Sigmoid colon (tissue), 7 donors: ENCODE data around the gene GSG1L. TPM values are rescaled to one million over a fixed set of nuclear protein-coding genes. Genes with fewer than 3 reads are reported as not detected.

Source experiments
- DNase-seq: peaks from one replicate; pipeline ENCODE4 v3.0.0-alpha.2; 2019
- H3K27ac ChIP-seq, 4 donors: fragments of 200-600 bp; sonication (generic); one replicate each; pipeline ENCODE4 v1.5.1; 2016 to 2019; ENCODE audit warnings: mild to moderate bottlenecking in 1 of 4
- H3K27me3 ChIP-seq, 3 donors: fragments of 200-600 bp; sonication (generic); one replicate each; pipeline ENCODE4 v1.5.1; 2019; ENCODE audit warnings: mild to moderate bottlenecking in 1 of 3
- H3K36me3 ChIP-seq, 4 donors: fragments of 200-600 bp; sonication (generic); one replicate each; pipeline ENCODE4 v1.5.1; 2016 to 2019
- H3K4me1 ChIP-seq, 4 donors: fragments of 200-600 bp; sonication (generic); one replicate each; pipeline ENCODE4 v1.5.1; 2017 to 2019
- H3K4me3 ChIP-seq, 4 donors: fragments of 200-600 bp; sonication (generic); one replicate each; pipeline ENCODE4 v1.5.1; 2017 to 2019; ENCODE audit warnings: mild to moderate bottlenecking in 2 of 4, moderate library complexity in 1 of 4
- H3K9me3 ChIP-seq, 4 donors: fragments of 200-600 bp in 3 of 4; sonication (generic) in 3 of 4; one replicate each; pipeline versions ENCODE4 v1.5.1 to v1.6.1; 2013 to 2019
- CTCF ChIP-seq, 4 experiments: fragments of 450-650 bp in 3 of 4; fragments of 200-600 bp in 1 of 4; IDR thresholded peaks; one replicate each; pipeline ENCODE4 v1.5.1; 2016 to 2019; ENCODE audit warnings: antibody characterized with exemption in 4 of 4, mild to moderate bottlenecking in 3 of 4, moderate library complexity in 2 of 4
- EP300 ChIP-seq, 4 donors: sonication (generic); formaldehyde crosslinking; IDR thresholded peaks; one replicate each; pipeline ENCODE4 v1.6.1; 2017; ENCODE audit warnings: antibody characterized with exemption in 4 of 4
- POLR2A ChIP-seq, 2 donors: fragments of 450-650 bp; IDR thresholded peaks; one replicate each; pipeline ENCODE4 v1.6.1; 2016; ENCODE audit warnings: antibody characterized with exemption in 2 of 2, mild to moderate bottlenecking in 2 of 2, moderate library complexity in 2 of 2
- POLR2AphosphoS5 ChIP-seq, 4 donors: sonication (generic); formaldehyde crosslinking; IDR thresholded peaks; one replicate each; pipeline ENCODE4 v1.6.1; 2017; ENCODE audit warnings: antibody characterized with exemption in 4 of 4
- whole genome bisulfite sequencing, 2 donors: extraction: QIAGEN DNeasy Blood & Tissue Kit; methylation state at CpG; one replicate each; pipeline ENCODE4 v1.1.7; 2013; 5-methylcytosine and 5-hydroxymethylcytosine counted together
- intact Hi-C: fragments of 100-400 bp; cut with DNase I; formaldehyde crosslinking; loops from one replicate; pipeline ENCODE4 v1.15.1; 2023
- polyA plus RNA-seq, 3 donors: library from polyadenylated mRNA; stranded (reverse); fragments of 200-250 nt; gene quantifications; one replicate each; pipeline ENCODE4 v1.2.3, GENCODE V29; 2013
- total RNA-seq, 4 donors: library from RNA; depleted of rRNA; stranded (reverse); fragments of >200 nt; gene quantifications; one replicate each; pipeline ENCODE4 v1.1.0, GENCODE V29; 2016
- donor health status: healthy with polysubstance abuse.
- donor health status: Bipolar disorder and iron deficiency.
- donor health status: healthy.

GSG1L gene
- total and polyA plus RNA-seq, 7 donors: 0.25 to 0.66 (median 0.36) TPM; not detected in 2

GRCh38 chr16:27824786-27825185, 238.7 kb downstream of the GSG1L start:
- Histone ChIP-seq H3K4me3 (no peak overlapping the region), H3K9me3 (peaks cover 0 to 4% (median under 1%) of the 10 kb centered on the region in 4 donors), H3K27ac (no peak overlapping the region), H3K4me1 (no peaks in the 10 kb centered on the region), H3K27me3 (no peaks in the 10 kb centered on the region), H3K36me3 (no peaks in the 10 kb centered on the region)
- intact Hi-C loops: no loop called here
- TF ChIP-seq CTCF (IDR thresholded peaks at IDR 0.05): no peak
- no peak for TF ChIP-seq POLR2A (IDR thresholded peaks at IDR 0.05)
- TF ChIP-seq EP300 (IDR thresholded peaks at IDR 0.05): no peak
- TF ChIP-seq POLR2AphosphoS5 (IDR thresholded peaks at IDR 0.05): no peak
- peak; percentile 42 for DNase-seq
- whole genome bisulfite sequencing, 2 donors: 79 to 84% methylated on average over 9 of the region's 9 CpGs

- WGBS, 2 donors: 81 to 87% methylated on average over 7 of the region's 7 CpGs
- Histone ChIP-seq H3K27me3 (no peaks in the 10 kb centered on the region), H3K4me3 (no peak overlapping the region), H3K36me3 (no peaks in the 10 kb centered on the region), H3K9me3 (no peaks in the 10 kb centered on the region), H3K4me1 (no peaks in the 10 kb centered on the region), H3K27ac (no peak overlapping the region)
- TF ChIP-seq EP300 (IDR thresholded peaks at IDR 0.05): no peak
- no peak for TF ChIP-seq POLR2AphosphoS5 (IDR thresholded peaks at IDR 0.05)
- TF ChIP-seq POLR2A (IDR thresholded peaks at IDR 0.05): no peak
- no peak for TF ChIP-seq CTCF (IDR thresholded peaks at IDR 0.05)
- intact Hi-C loops: no loop called here
- DNase-seq: peak; percentile 45
Observed at GRCh38 chr16:27824006-27824405, 239.5 kb downstream of the GSG1L start.

GRCh38 chr16:27823421-27823820, 240.1 kb downstream of the GSG1L start:
- Histone ChIP-seq H3K27ac (no peak overlapping the region), H3K27me3 (no peaks in the 10 kb centered on the region), H3K36me3 (no peaks in the 10 kb centered on the region), H3K9me3 (no peaks in the 10 kb centered on the region), H3K4me3 (no peak overlapping the region), H3K4me1 (no peaks in the 10 kb centered on the region)
- intact Hi-C loops: no loop called here
- DNase-seq: peak; percentile 46
- 56 to 63% methylated on average over 8 of the region's 8 CpGs for WGBS, 2 donors
- TF ChIP-seq POLR2A (IDR thresholded peaks at IDR 0.05) (no peak), POLR2AphosphoS5 (IDR thresholded peaks at IDR 0.05) (no peak), EP300 (IDR thresholded peaks at IDR 0.05) (no peak), CTCF (IDR thresholded peaks at IDR 0.05) (no peak)

- Histone ChIP-seq H3K4me3 (no peak overlapping the region), H3K27me3 (no peaks in the 10 kb centered on the region), H3K36me3 (no peaks in the 10 kb centered on the region), H3K9me3 (no peaks in the 10 kb centered on the region), H3K4me1 (no peaks in the 10 kb centered on the region), H3K27ac (no peak overlapping the region)
- TF ChIP-seq EP300 (IDR thresholded peaks at IDR 0.05) (no peak), POLR2A (IDR thresholded peaks at IDR 0.05) (no peak), POLR2AphosphoS5 (IDR thresholded peaks at IDR 0.05) (no peak), CTCF (IDR thresholded peaks at IDR 0.05) (no peak)
- intact Hi-C loops: no loop called here
- 38 to 59% methylated on average over 11 of the region's 11 CpGs for WGBS, 2 donors
- DNase-seq: peak; percentile 1
Observed at GRCh38 chr16:27822996-27823395, 240.5 kb downstream of the GSG1L start.

GRCh38 chr16:27822529-27822928, 241.0 kb downstream of the GSG1L start:
- peak; percentile 9 for DNase-seq
- 26 to 68% methylated on average over 7 of the region's 7 CpGs for WGBS, 2 donors
- H3K9me3 ChIP-seq: no peaks in the 10 kb centered on the region
- no peak overlapping the region for H3K27ac ChIP-seq
- TF ChIP-seq POLR2AphosphoS5 (IDR thresholded peaks at IDR 0.05): no peak
- TF ChIP-seq EP300 (IDR thresholded peaks at IDR 0.05): no peak
- TF ChIP-seq POLR2A (IDR thresholded peaks at IDR 0.05): no peak
- TF ChIP-seq CTCF (IDR thresholded peaks at IDR 0.05): no peak
- intact Hi-C loops: no loop called here
- H3K27me3 ChIP-seq: no peaks in the 10 kb centered on the region
- H3K4me3 ChIP-seq: no peak overlapping the region
- no peaks in the 10 kb centered on the region for H3K4me1 ChIP-seq
- H3K36me3 ChIP-seq: no peaks in the 10 kb centered on the region
